PC-9 (cell line): ENCODE data around the gene CLRN2. TPM values are rescaled to one million over a fixed set of nuclear protein-coding genes. Genes with fewer than 3 reads are reported as not detected.

Experiments
- BruUV-seq: library from RNA; stranded (reverse); fragments of 400-500 nt; replicated peaks from 2 replicates; lab custom pipeline; 2021; lab: Mats Ljungman, UMichigan
- CTCF ChIA-PET: fragments of 300-600 bp; sonication (Branson Sonifier 250); formaldehyde crosslinking; loops from one replicate; lab custom pipeline; 2022; ENCODE audit warnings: antibody characterized with exemption; lab: Charles Lee
- POLR2A ChIA-PET: fragments of 300-600 bp; sonication (Branson Sonifier 250); formaldehyde crosslinking; loops from one replicate; lab custom pipeline; 2022; ENCODE audit warnings: antibody characterized with exemption; ENCODE audit not compliant: unreplicated experiment; lab: Charles Lee
- DNase-seq, 2 experiments: peaks; one replicate each; pipeline versions ENCODE4 v3.0.0 to v3.0.0-alpha.2; 2015 to 2022; ENCODE audit warnings: mixed read lengths in 1 of 2
- H2AFZ ChIP-seq: fragments of 200-600 bp; sonication (generic); 2 replicates; pipeline ENCODE4 v1.8.1; 2017; ENCODE audit warnings: antibody characterized with exemption
- H3F3A ChIP-seq: fragments of 200-600 bp; sonication (generic); 2 replicates; pipeline ENCODE4 v1.8.1; 2017; ENCODE audit warnings: antibody characterized with exemption, mild to moderate bottlenecking, low read depth; ENCODE audit not compliant: insufficient read depth
- H3K27ac ChIP-seq: fragments of 200-600 bp; sonication (generic); 2 replicates; pipeline ENCODE4 v1.6.1; 2016; ENCODE audit warnings: mixed run types
- H3K27me3 ChIP-seq: fragments of 200-600 bp; sonication (generic); 2 replicates; pipeline ENCODE4 v1.6.1; 2016; ENCODE audit warnings: low read depth, mixed run types; ENCODE audit not compliant: insufficient read depth
- H3K36me3 ChIP-seq: fragments of 200-600 bp; sonication (generic); 2 replicates; pipeline ENCODE4 v1.6.1; 2016; ENCODE audit warnings: low read depth, mixed run types
- H3K4me1 ChIP-seq: fragments of 200-600 bp; sonication (generic); replicated peaks from 2 replicates; pipeline ENCODE4 v1.6.1; 2016; ENCODE audit warnings: mixed run types; ENCODE audit not compliant: insufficient read depth
- H3K4me2 ChIP-seq: fragments of 200-600 bp; sonication (generic); 2 replicates; pipeline ENCODE4 v1.6.1; 2017; ENCODE audit warnings: mixed run types
- H3K4me3 ChIP-seq: fragments of 200-600 bp; sonication (generic); 2 replicates; pipeline ENCODE4 v1.6.1; 2016; ENCODE audit warnings: mixed run types
- H3K79me2 ChIP-seq: fragments of 200-600 bp; sonication (generic); 2 replicates; pipeline ENCODE4 v1.6.1; 2017; ENCODE audit warnings: low read depth, mixed run types
- H3K9me2 ChIP-seq: fragments of 200-600 bp; sonication (generic); 2 replicates; pipeline ENCODE4 v1.8.1; 2017; ENCODE audit warnings: mild to moderate bottlenecking; ENCODE audit not compliant: insufficient read depth
- H3K9me3 ChIP-seq: fragments of 200-600 bp; sonication (generic); 2 replicates; pipeline ENCODE4 v1.8.1; 2016; ENCODE audit warnings: low read depth; ENCODE audit not compliant: insufficient read depth
- H4K20me1 ChIP-seq: fragments of 200-600 bp; sonication (generic); 2 replicates; pipeline ENCODE4 v1.8.1; 2017; ENCODE audit not compliant: insufficient read depth
- EZH2 ChIP-seq: fragments of 200-600 bp; sonication (generic); IDR thresholded peaks from 2 replicates; pipeline ENCODE4 v1.8.0; 2017; ENCODE audit warnings: antibody characterized with exemption, low read depth
- intact Hi-C: fragments of 100-400 bp; cut with micrococcal nuclease; formaldehyde crosslinking; loops from one replicate; pipeline ENCODE4 v1.10.0; 2022; ENCODE audit not compliant: unreplicated experiment
- total RNA-seq: library from RNA; stranded (reverse); gene quantifications from 2 replicates; pipeline ENCODE4 v1.2.3, GENCODE V29; 2021
- TF ChIP-seq, protein P1 (sequence below): fragments of 200-600 bp; sonication (generic); conservative IDR thresholded peaks from 2 replicates; pipeline ENCODE4 v1.6.1; 2017; ENCODE audit warnings: mixed run types, antibody characterized with exemption, mild to moderate bottlenecking, moderate library complexity

Gene CLRN2
- total RNA-seq, 1 experiment from 2014 or later, result not detected

DNA sequence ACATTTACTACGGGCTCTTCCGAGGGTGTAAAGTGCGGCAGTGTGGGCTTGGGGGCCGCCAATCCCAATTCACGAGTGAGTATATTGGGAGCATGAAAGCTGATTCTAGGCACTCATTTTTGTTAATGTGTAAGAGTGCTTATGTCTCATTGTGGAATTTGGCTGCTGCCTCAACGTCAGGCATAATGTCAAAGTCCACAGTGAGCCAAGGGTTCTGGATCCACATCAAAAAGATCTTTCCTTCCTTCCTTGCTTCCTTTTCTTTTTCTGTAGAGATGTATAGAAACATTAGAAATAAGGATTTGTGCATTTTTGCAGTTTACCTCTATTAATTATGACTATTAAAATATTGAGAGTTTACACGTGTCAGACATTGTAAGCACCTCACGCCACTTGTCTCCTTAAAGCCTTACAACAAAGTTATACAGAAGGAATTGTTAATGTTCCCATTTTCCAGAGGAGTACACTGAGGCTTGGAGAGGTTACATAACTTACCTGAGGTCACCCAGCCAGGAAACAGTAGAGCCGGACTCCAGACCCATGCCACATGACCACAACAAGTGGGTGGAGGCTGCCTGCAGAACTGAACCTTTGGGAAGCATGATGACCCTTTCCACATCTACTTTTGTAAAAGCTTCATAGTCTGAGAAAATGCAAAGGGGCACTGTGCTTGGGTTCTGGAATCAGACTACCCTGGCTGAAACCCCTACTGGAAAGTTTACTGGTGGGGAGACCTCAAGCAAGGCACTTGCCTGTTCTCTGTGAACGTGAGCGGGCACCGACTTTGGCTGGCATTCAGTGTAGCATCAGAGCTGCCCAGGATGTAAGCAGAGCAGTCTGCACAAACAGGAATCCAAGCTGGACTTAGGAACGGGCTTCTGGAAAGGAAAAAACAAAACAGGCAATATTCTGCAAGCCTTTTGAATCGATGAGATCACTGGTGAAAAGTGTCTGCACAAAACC is 761 bp downstream of the CLRN2 start:
- ChIA-PET POLR2A (no interaction called here), CTCF (no interaction called here)
- Histone ChIP-seq H3F3A (no peaks in the 10 kb centered on the region), H3K9me2 (no peaks in the 10 kb centered on the region), H3K79me2 (no peaks in the 10 kb centered on the region; the same call in 1 of the 2 replicates), H3K9me3 (no peaks in the 10 kb centered on the region), H3K4me3 (no peak overlapping the region), H4K20me1 (no peaks in the 10 kb centered on the region), H2AFZ (no peak overlapping the region), H3K27ac (no peak overlapping the region), H3K36me3 (no peaks in the 10 kb centered on the region), H3K4me2 (no peak overlapping the region), H3K4me1 (peaks cover 10% of the 10 kb centered on the region; the same call in 1 of the 2 replicates), H3K27me3 (peaks cover 23% of the 10 kb centered on the region; the same call in 1 of the 2 replicates)
- no peak for TF ChIP-seq EZH2
- TF ChIP-seq, protein P1, sequence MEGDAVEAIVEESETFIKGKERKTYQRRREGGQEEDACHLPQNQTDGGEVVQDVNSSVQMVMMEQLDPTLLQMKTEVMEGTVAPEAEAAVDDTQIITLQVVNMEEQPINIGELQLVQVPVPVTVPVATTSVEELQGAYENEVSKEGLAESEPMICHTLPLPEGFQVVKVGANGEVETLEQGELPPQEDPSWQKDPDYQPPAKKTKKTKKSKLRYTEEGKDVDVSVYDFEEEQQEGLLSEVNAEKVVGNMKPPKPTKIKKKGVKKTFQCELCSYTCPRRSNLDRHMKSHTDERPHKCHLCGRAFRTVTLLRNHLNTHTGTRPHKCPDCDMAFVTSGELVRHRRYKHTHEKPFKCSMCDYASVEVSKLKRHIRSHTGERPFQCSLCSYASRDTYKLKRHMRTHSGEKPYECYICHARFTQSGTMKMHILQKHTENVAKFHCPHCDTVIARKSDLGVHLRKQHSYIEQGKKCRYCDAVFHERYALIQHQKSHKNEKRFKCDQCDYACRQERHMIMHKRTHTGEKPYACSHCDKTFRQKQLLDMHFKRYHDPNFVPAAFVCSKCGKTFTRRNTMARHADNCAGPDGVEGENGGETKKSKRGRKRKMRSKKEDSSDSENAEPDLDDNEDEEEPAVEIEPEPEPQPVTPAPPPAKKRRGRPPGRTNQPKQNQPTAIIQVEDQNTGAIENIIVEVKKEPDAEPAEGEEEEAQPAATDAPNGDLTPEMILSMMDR, result no peak
- no peak for DNase-seq
- intact Hi-C loops, result no loop called here
- BruUV-seq, result no TSS peak

DNA sequence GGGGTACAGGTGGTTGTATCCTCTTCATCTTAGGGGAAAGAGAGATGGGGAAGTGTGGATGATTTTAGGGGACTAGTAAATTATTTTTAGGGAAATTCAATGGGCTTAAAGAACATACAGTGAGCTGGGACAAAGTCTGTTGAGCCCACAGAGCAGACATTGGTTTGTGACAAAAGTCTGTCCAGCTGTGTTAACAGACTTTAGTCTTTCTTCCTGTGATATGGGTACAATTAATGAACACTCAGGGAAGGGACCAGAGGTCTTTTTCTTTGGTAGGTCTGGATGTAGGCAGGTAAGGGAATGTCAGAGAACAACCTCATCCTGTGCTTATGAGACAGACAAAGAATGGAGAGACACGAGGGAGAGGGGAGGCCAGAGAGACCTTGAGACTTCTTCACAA is 2.0 kb downstream of the CLRN2 start:
- Histone ChIP-seq H3K4me3 (no peak overlapping the region), H3K36me3 (no peaks in the 10 kb centered on the region), H3K27ac (no peak overlapping the region), H3K27me3 (peaks cover 30% of the 10 kb centered on the region; the same call in 1 of the 2 replicates), H3K4me1 (peaks cover 4% of the 10 kb centered on the region; the same call in 1 of the 2 replicates), H3K9me3 (no peaks in the 10 kb centered on the region), H3K79me2 (no peaks in the 10 kb centered on the region), H3K4me2 (no peak overlapping the region), H2AFZ (no peak overlapping the region), H3K9me2 (no peaks in the 10 kb centered on the region), H3F3A (no peaks in the 10 kb centered on the region), H4K20me1 (no peaks in the 10 kb centered on the region)
- no TSS peak for BruUV-seq
- intact Hi-C loops, result no loop called here
- ChIA-PET POLR2A (no interaction called here), CTCF (no interaction called here)
- no peak for DNase-seq
- TF ChIP-seq, protein P1, result no peak
- no peak for TF ChIP-seq EZH2

DNA sequence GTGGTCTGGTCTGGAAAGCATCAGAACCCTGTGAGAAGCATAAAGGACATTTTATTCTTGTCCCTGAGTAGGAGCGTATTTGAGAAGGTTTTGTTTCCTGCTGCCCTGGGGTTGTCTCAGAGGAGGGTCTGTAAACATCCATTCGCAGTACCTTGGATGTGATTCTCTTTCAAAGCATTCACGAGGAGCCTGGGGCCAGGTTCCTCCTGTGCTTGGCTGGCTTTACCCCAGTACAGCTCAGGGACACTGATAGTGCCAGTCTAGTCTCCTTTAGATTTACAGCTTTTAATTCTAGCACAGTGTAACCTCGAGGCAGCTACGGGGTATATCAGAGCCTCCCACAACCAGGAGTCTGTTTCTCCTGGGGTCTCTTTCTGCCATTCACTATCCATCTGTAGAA is 2.7 kb downstream of the CLRN2 start:
- no peak for TF ChIP-seq EZH2
- TF ChIP-seq, protein P1, result no peak

More for the DNA sequence above, 2.7 kb downstream of the CLRN2 start:
- POLR2A ChIA-PET, result no interaction called here
- no peaks in the 10 kb centered on the region for H3K9me2 ChIP-seq
- CTCF ChIA-PET, result no interaction called here
- H3K79me2 ChIP-seq, result no peaks in the 10 kb centered on the region
- H4K20me1 ChIP-seq, result no peaks in the 10 kb centered on the region
- H3F3A ChIP-seq, result no peaks in the 10 kb centered on the region
- no peaks in the 10 kb centered on the region for H3K9me3 ChIP-seq
- H3K4me1 ChIP-seq, result peaks cover 2% of the 10 kb centered on the region; the same call in 1 of the 2 replicates
- H3K4me3 ChIP-seq, result no peak overlapping the region
- no peak overlapping the region for H2AFZ ChIP-seq
- no peak for DNase-seq
- no peak overlapping the region for H3K4me2 ChIP-seq
- H3K27me3 ChIP-seq, result peaks cover 30% of the 10 kb centered on the region; the same call in 1 of the 2 replicates
- BruUV-seq, result no TSS peak
- H3K36me3 ChIP-seq, result no peaks in the 10 kb centered on the region
- no peak overlapping the region for H3K27ac ChIP-seq
- intact Hi-C loops, result no loop called here
